AG04450 (cell line): ENCODE data around the gene GRAP. TPM values are rescaled to one million over a fixed set of nuclear protein-coding genes. Genes with fewer than 3 reads are reported as not detected.

Source experiments
- CTCF ChIA-PET: fragments of 300-600, 350-600 bp; formaldehyde crosslinking; extraction: SDS; loops from one replicate; lab custom pipeline; 2022; ENCODE audit warnings: antibody characterized with exemption, inconsistent platforms; lab: Charles Lee
- POLR2A ChIA-PET: fragments of 350-600 bp; formaldehyde crosslinking; extraction: SDS; loops from one replicate; lab custom pipeline; 2021; ENCODE audit warnings: antibody characterized with exemption, inconsistent platforms; lab: Yijun Ruan, JAX
- DNase-seq: peaks from one replicate; pipeline ENCODE4 v3.0.0-alpha.2; 2011; ENCODE audit warnings: low read depth, low spot score
- H3K27ac ChIP-seq: one replicate; pipeline ENCODE4 v1.5.1; 2012; ENCODE audit warnings: low read depth, low read length, control low read depth
- H3K27me3 ChIP-seq: one replicate; pipeline ENCODE4 v1.6.0; 2012; ENCODE audit warnings: low read length; ENCODE audit not compliant: control insufficient read depth, insufficient read depth
- H3K4me3 ChIP-seq: 2 replicates; pipeline ENCODE4 v1.5.1; 2011; ENCODE audit warnings: mild to moderate bottlenecking, low read depth, low read length, control low read depth
- H3K9me3 ChIP-seq: 2 replicates; pipeline ENCODE4 v1.5.1; 2012; ENCODE audit warnings: low read length; ENCODE audit not compliant: control insufficient read depth, insufficient read depth
- CTCF ChIP-seq: IDR thresholded peaks from 2 replicates; pipeline ENCODE4 v1.5.1; 2011; ENCODE audit warnings: low read depth, low read length, control low read depth, inconsistent platforms
- polyA plus RNA-seq: library from polyadenylated mRNA; depleted of rRNA; stranded (reverse); fragments of >200 nt; gene quantifications from 2 replicates; pipeline ENCODE4 v1.2.3, GENCODE V29; 2011

The GRAP gene
- polyA plus RNA-seq, 1 experiment: 0.15 TPM

- TF ChIP-seq CTCF: no peak
- H3K9me3 ChIP-seq: peaks cover 15% of the 10 kb centered on the region
- POLR2A ChIA-PET: interaction anchor here (1.0 kb wide), 1 partner anchor 9 kb away, joined by 3 read pairs; no protein-coding TSS in a partner anchor
- no peak overlapping the region for H3K4me3 ChIP-seq
- CTCF ChIA-PET: no interaction called here
- H3K27me3 ChIP-seq: no peaks in the 10 kb centered on the region
- peak overlapping the region; percentile 75 for H3K27ac ChIP-seq
- DNase-seq: no peak
Observed at GRCh38 chr17:18994631-18995030, 52.1 kb downstream of the GRAP start.

- peaks cover 15% of the 10 kb centered on the region for H3K9me3 ChIP-seq
- H3K27me3 ChIP-seq: no peaks in the 10 kb centered on the region
- 0 out of 2 replicates have a peak overlapping the region, but pooled peaks have one; percentile 10 for H3K4me3 ChIP-seq
- TF ChIP-seq CTCF: no peak
- peak overlapping the region; percentile 75 for H3K27ac ChIP-seq
- ChIA-PET CTCF (no interaction called here), POLR2A (interaction anchor here (1.0 kb wide), 2 partner anchors 8 to 33 kb away, joined by 3 read pairs; no protein-coding TSS in a partner anchor)
- peak; percentile 34 for DNase-seq
Observed at GRCh38 chr17:18993905-18994526, 52.7 kb downstream of the GRAP start.

- no peak for TF ChIP-seq CTCF
- Histone ChIP-seq H3K27me3 (no peaks in the 10 kb centered on the region), H3K27ac (no peak overlapping the region), H3K4me3 (no peak overlapping the region), H3K9me3 (peaks cover 15% of the 10 kb centered on the region)
- CTCF ChIA-PET: no interaction called here
- DNase-seq: no peak
- POLR2A ChIA-PET: no interaction called here
Observed at GRCh38 chr17:18992454-18993130, 54.2 kb downstream of the GRAP start.

- Histone ChIP-seq H3K4me3 (no peak overlapping the region), H3K9me3 (peaks cover 13% of the 10 kb centered on the region), H3K27ac (no peak overlapping the region), H3K27me3 (no peaks in the 10 kb centered on the region)
- ChIA-PET CTCF (interaction anchor here (1.5 kb wide), 1 partner anchor 31 kb away, joined by 8 read pairs; no protein-coding TSS in a partner anchor), POLR2A (no interaction called here)
- no peak for DNase-seq
- no peak for TF ChIP-seq CTCF
Observed at GRCh38 chr17:18991531-18992315, 55.0 kb downstream of the GRAP start.
